ENCODE measurements around the gene AGAP1.

DNA sequence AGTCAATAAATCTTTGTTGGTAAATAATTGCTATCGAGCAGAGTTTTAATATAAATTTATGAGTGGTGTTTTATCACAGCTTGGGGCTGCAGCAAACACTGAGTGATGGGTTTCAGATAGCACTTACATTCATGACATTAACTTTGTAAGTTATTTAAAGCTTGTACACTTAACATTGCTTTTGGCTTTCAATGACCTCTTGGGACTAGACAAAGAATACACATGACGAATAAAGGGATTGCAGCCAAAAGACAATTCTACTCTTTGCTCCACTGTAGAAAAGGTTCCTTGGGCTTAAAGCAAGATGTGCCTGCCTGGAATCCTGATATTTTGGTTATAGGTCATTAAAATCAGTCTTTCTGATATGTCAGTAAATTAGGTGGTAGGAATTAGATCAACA lies 374.8 kb downstream of the AGAP1 start:
- TF ChIP-seq, protein P1, sequence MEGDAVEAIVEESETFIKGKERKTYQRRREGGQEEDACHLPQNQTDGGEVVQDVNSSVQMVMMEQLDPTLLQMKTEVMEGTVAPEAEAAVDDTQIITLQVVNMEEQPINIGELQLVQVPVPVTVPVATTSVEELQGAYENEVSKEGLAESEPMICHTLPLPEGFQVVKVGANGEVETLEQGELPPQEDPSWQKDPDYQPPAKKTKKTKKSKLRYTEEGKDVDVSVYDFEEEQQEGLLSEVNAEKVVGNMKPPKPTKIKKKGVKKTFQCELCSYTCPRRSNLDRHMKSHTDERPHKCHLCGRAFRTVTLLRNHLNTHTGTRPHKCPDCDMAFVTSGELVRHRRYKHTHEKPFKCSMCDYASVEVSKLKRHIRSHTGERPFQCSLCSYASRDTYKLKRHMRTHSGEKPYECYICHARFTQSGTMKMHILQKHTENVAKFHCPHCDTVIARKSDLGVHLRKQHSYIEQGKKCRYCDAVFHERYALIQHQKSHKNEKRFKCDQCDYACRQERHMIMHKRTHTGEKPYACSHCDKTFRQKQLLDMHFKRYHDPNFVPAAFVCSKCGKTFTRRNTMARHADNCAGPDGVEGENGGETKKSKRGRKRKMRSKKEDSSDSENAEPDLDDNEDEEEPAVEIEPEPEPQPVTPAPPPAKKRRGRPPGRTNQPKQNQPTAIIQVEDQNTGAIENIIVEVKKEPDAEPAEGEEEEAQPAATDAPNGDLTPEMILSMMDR (IDR thresholded peaks at IDR 0.05; ENCODE audit: extremely low read depth in 1 of 2, insufficient read depth in 1 of 2, low read depth in 1 of 2, low read length in 2 of 2) = no peak
- TF ChIP-seq, protein P2, sequence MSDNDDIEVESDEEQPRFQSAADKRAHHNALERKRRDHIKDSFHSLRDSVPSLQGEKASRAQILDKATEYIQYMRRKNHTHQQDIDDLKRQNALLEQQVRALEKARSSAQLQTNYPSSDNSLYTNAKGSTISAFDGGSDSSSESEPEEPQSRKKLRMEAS (IDR thresholded peaks at IDR 0.05; ENCODE audit: insufficient read depth, insufficient read length) = no peak
- TF ChIP-seq POLR2A (IDR thresholded peaks at IDR 0.05; ENCODE audit: low read depth, low read length) (no peak), FOS (IDR thresholded peaks at IDR 0.05; ENCODE audit: borderline replicate concordance, insufficient read depth, low read length) (no peak)

Measured in endothelial cell of umbilical vein (primary cell).